ENCODE data around the gene PPARD.
"Not testable (repeated sequence)": the region's sequence is repeated elsewhere in the genome, so short reads cannot be mapped to it uniquely, and the experiment has no call there.

The PPARD gene

GRCh38 chr6:35320031-35320410 is 22.3 kb upstream of the PPARD start:
- Histone ChIP-seq H3K27ac (no peak overlapping the region), H3K9me3 (ENCODE audit: low read depth, low read length) (no peaks in the 10 kb centered on the region), H3K4me3 (no peak overlapping the region), H3K9ac (ENCODE audit: insufficient read length) (no peak overlapping the region), H3K36me3 (ENCODE audit: insufficient read depth, low read length) (no peaks in the 10 kb centered on the region)
- no peak for TF ChIP-seq EZH2 (IDR thresholded peaks at IDR 0.05)
- TF ChIP-seq FOXP2 (optimal IDR thresholded peaks at IDR 0.05; ENCODE audit: control extremely low read depth, extremely low read length, insufficient read depth): no peak
- no peak for TF ChIP-seq POLR2AphosphoS5 (IDR thresholded peaks at IDR 0.05; ENCODE audit: borderline replicate concordance, low read depth, low read length)
- DNase-seq (ENCODE audit: low read depth, low spot score): no peak

GRCh38 chr6:35321091-35321490 is 21.3 kb upstream of the PPARD start:
- no peak overlapping the region for H3K9ac ChIP-seq (ENCODE audit: insufficient read length)
- TF ChIP-seq EZH2 (IDR thresholded peaks at IDR 0.05): no peak
- no peak for TF ChIP-seq POLR2AphosphoS5 (IDR thresholded peaks at IDR 0.05; ENCODE audit: borderline replicate concordance, low read depth, low read length)
- TF ChIP-seq FOXP2 (optimal IDR thresholded peaks at IDR 0.05; ENCODE audit: control extremely low read depth, extremely low read length, insufficient read depth): no peak
- no peaks in the 10 kb centered on the region for H3K36me3 ChIP-seq (ENCODE audit: insufficient read depth, low read length)
- H3K27ac ChIP-seq: no peak overlapping the region
- H3K4me3 ChIP-seq: no peak overlapping the region
- H3K9me3 ChIP-seq (ENCODE audit: low read depth, low read length): no peaks in the 10 kb centered on the region
- DNase-seq (ENCODE audit: low read depth, low spot score): no peak

- H3K36me3 ChIP-seq (ENCODE audit: insufficient read depth, low read length): no peaks in the 10 kb centered on the region
- H3K9ac ChIP-seq (ENCODE audit: insufficient read length): no peak overlapping the region
- no peaks in the 10 kb centered on the region for H3K9me3 ChIP-seq (ENCODE audit: low read depth, low read length)
- no peak for DNase-seq (ENCODE audit: low read depth, low spot score)
- no peak overlapping the region for H3K4me3 ChIP-seq
- no peak for TF ChIP-seq POLR2AphosphoS5 (IDR thresholded peaks at IDR 0.05; ENCODE audit: borderline replicate concordance, low read depth, low read length)
- no peak for TF ChIP-seq FOXP2 (optimal IDR thresholded peaks at IDR 0.05; ENCODE audit: control extremely low read depth, extremely low read length, insufficient read depth)
- no peak for TF ChIP-seq EZH2 (IDR thresholded peaks at IDR 0.05)
- H3K27ac ChIP-seq: no peak overlapping the region
Measured at GRCh38 chr6:35327349-35328027, 14.9 kb upstream of the PPARD start.

GRCh38 chr6:35328108-35328723 is 14.1 kb upstream of the PPARD start:
- DNase-seq (ENCODE audit: low read depth, low spot score): no peak
- no peak overlapping the region for H3K9ac ChIP-seq (ENCODE audit: insufficient read length)
- TF ChIP-seq POLR2AphosphoS5 (IDR thresholded peaks at IDR 0.05; ENCODE audit: borderline replicate concordance, low read depth, low read length) (no peak), EZH2 (IDR thresholded peaks at IDR 0.05) (no peak), FOXP2 (optimal IDR thresholded peaks at IDR 0.05; ENCODE audit: control extremely low read depth, extremely low read length, insufficient read depth) (no peak)
- H3K36me3 ChIP-seq (ENCODE audit: insufficient read depth, low read length): no peaks in the 10 kb centered on the region
- H3K27ac ChIP-seq: no peak overlapping the region
- no peaks in the 10 kb centered on the region for H3K9me3 ChIP-seq (ENCODE audit: low read depth, low read length)
- no peak overlapping the region for H3K4me3 ChIP-seq

- not testable (repeated sequence) for DNase-seq (ENCODE audit: low read depth, low spot score); H3K9ac ChIP-seq (ENCODE audit: insufficient read length); H3K4me3 ChIP-seq; H3K9me3 ChIP-seq (ENCODE audit: low read depth, low read length); H3K36me3 ChIP-seq (ENCODE audit: insufficient read depth, low read length); H3K27ac ChIP-seq
Measured at GRCh38 chr6:35328965-35329364, 13.4 kb upstream of the PPARD start.

GRCh38 chr6:35330541-35331119 is 11.7 kb upstream of the PPARD start:
- H3K9me3 ChIP-seq (ENCODE audit: low read depth, low read length): no peaks in the 10 kb centered on the region
- TF ChIP-seq EZH2 (IDR thresholded peaks at IDR 0.05) (no peak), POLR2AphosphoS5 (IDR thresholded peaks at IDR 0.05; ENCODE audit: borderline replicate concordance, low read depth, low read length) (no peak), FOXP2 (optimal IDR thresholded peaks at IDR 0.05; ENCODE audit: control extremely low read depth, extremely low read length, insufficient read depth) (no peak)

GRCh38 chr6:35332074-35332887 is 10.1 kb upstream of the PPARD start:
- not testable (repeated sequence) for H3K36me3 ChIP-seq (ENCODE audit: insufficient read depth, low read length); H3K9me3 ChIP-seq (ENCODE audit: low read depth, low read length); H3K4me3 ChIP-seq; H3K9ac ChIP-seq (ENCODE audit: insufficient read length); H3K27ac ChIP-seq; DNase-seq (ENCODE audit: low read depth, low spot score)

More at GRCh38 chr6:35330541-35331119, 11.7 kb upstream of the PPARD start:
- Histone ChIP-seq H3K4me3 (no peak overlapping the region), H3K27ac (no peak overlapping the region), H3K9ac (ENCODE audit: insufficient read length) (no peak overlapping the region), H3K36me3 (ENCODE audit: insufficient read depth, low read length) (no peaks in the 10 kb centered on the region)
- no peak for DNase-seq (ENCODE audit: low read depth, low spot score)

GRCh38 chr6:35341557-35341956 is 801 bp upstream of the PPARD start:
- H3K9ac ChIP-seq (ENCODE audit: insufficient read length): no peak overlapping the region
- H3K9me3 ChIP-seq (ENCODE audit: low read depth, low read length): no peaks in the 10 kb centered on the region
- DNase-seq (ENCODE audit: low read depth, low spot score): no peak
- H3K4me3 ChIP-seq: no peak overlapping the region
- H3K36me3 ChIP-seq (ENCODE audit: insufficient read depth, low read length): no peaks in the 10 kb centered on the region
- no peak overlapping the region for H3K27ac ChIP-seq
- TF ChIP-seq EZH2 (IDR thresholded peaks at IDR 0.05) (no peak), FOXP2 (optimal IDR thresholded peaks at IDR 0.05; ENCODE audit: control extremely low read depth, extremely low read length, insufficient read depth) (no peak), POLR2AphosphoS5 (IDR thresholded peaks at IDR 0.05; ENCODE audit: borderline replicate concordance, low read depth, low read length) (no peak)
